ENCODE data around the gene GPC6.

Gene GPC6

GRCh38 chr13:93266681-93267080 lies 40.1 kb downstream of the GPC6 start:
- Histone ChIP-seq H3K27ac (replicated peaks) (no peak overlapping the region), H3K27me3 (ENCODE audit: insufficient read depth, poor library complexity, severe bottlenecking) (no peaks in the 10 kb centered on the region), H3K4me3 (replicated peaks; ENCODE audit: insufficient read depth, low read length) (no peak overlapping the region)
- TF ChIP-seq POLR2AphosphoS5 (IDR thresholded peaks at IDR 0.05; ENCODE audit: low read depth) = no peak
- no peak for TF ChIP-seq SPI1 (IDR thresholded peaks at IDR 0.05; ENCODE audit: borderline replicate concordance, low read depth)
- TF ChIP-seq, protein P1, sequence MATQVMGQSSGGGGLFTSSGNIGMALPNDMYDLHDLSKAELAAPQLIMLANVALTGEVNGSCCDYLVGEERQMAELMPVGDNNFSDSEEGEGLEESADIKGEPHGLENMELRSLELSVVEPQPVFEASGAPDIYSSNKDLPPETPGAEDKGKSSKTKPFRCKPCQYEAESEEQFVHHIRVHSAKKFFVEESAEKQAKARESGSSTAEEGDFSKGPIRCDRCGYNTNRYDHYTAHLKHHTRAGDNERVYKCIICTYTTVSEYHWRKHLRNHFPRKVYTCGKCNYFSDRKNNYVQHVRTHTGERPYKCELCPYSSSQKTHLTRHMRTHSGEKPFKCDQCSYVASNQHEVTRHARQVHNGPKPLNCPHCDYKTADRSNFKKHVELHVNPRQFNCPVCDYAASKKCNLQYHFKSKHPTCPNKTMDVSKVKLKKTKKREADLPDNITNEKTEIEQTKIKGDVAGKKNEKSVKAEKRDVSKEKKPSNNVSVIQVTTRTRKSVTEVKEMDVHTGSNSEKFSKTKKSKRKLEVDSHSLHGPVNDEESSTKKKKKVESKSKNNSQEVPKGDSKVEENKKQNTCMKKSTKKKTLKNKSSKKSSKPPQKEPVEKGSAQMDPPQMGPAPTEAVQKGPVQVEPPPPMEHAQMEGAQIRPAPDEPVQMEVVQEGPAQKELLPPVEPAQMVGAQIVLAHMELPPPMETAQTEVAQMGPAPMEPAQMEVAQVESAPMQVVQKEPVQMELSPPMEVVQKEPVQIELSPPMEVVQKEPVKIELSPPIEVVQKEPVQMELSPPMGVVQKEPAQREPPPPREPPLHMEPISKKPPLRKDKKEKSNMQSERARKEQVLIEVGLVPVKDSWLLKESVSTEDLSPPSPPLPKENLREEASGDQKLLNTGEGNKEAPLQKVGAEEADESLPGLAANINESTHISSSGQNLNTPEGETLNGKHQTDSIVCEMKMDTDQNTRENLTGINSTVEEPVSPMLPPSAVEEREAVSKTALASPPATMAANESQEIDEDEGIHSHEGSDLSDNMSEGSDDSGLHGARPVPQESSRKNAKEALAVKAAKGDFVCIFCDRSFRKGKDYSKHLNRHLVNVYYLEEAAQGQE (IDR thresholded peaks at IDR 0.05; ENCODE audit: insufficient replicate concordance, low read depth) = no peak
- TF ChIP-seq GABPA (IDR thresholded peaks at IDR 0.05; ENCODE audit: low read depth) = no peak
- TF ChIP-seq, protein P2, sequence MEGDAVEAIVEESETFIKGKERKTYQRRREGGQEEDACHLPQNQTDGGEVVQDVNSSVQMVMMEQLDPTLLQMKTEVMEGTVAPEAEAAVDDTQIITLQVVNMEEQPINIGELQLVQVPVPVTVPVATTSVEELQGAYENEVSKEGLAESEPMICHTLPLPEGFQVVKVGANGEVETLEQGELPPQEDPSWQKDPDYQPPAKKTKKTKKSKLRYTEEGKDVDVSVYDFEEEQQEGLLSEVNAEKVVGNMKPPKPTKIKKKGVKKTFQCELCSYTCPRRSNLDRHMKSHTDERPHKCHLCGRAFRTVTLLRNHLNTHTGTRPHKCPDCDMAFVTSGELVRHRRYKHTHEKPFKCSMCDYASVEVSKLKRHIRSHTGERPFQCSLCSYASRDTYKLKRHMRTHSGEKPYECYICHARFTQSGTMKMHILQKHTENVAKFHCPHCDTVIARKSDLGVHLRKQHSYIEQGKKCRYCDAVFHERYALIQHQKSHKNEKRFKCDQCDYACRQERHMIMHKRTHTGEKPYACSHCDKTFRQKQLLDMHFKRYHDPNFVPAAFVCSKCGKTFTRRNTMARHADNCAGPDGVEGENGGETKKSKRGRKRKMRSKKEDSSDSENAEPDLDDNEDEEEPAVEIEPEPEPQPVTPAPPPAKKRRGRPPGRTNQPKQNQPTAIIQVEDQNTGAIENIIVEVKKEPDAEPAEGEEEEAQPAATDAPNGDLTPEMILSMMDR (IDR thresholded peaks at IDR 0.05; ENCODE audit: insufficient read depth, low read length) = no peak
- no peak for DNase-seq (ENCODE audit: low read depth in 1 of 2, low spot score in 1 of 2)

GRCh38 chr13:93268327-93269028 lies 41.9 kb downstream of the GPC6 start:
- no peak for DNase-seq (ENCODE audit: low read depth in 1 of 2, low spot score in 1 of 2)
- TF ChIP-seq, protein P2 (IDR thresholded peaks at IDR 0.05; ENCODE audit: insufficient read depth, low read length) = no peak
- no peak for TF ChIP-seq GABPA (IDR thresholded peaks at IDR 0.05; ENCODE audit: low read depth)
- no peak for TF ChIP-seq SPI1 (IDR thresholded peaks at IDR 0.05; ENCODE audit: borderline replicate concordance, low read depth)
- TF ChIP-seq, protein P1 (IDR thresholded peaks at IDR 0.05; ENCODE audit: insufficient replicate concordance, low read depth) = no peak
- no peak for TF ChIP-seq POLR2AphosphoS5 (IDR thresholded peaks at IDR 0.05; ENCODE audit: low read depth)
- Histone ChIP-seq H3K27me3 (ENCODE audit: insufficient read depth, poor library complexity, severe bottlenecking) (no peaks in the 10 kb centered on the region), H3K27ac (replicated peaks) (no peak overlapping the region), H3K4me3 (replicated peaks; ENCODE audit: insufficient read depth, low read length) (no peak overlapping the region)

DNA sequence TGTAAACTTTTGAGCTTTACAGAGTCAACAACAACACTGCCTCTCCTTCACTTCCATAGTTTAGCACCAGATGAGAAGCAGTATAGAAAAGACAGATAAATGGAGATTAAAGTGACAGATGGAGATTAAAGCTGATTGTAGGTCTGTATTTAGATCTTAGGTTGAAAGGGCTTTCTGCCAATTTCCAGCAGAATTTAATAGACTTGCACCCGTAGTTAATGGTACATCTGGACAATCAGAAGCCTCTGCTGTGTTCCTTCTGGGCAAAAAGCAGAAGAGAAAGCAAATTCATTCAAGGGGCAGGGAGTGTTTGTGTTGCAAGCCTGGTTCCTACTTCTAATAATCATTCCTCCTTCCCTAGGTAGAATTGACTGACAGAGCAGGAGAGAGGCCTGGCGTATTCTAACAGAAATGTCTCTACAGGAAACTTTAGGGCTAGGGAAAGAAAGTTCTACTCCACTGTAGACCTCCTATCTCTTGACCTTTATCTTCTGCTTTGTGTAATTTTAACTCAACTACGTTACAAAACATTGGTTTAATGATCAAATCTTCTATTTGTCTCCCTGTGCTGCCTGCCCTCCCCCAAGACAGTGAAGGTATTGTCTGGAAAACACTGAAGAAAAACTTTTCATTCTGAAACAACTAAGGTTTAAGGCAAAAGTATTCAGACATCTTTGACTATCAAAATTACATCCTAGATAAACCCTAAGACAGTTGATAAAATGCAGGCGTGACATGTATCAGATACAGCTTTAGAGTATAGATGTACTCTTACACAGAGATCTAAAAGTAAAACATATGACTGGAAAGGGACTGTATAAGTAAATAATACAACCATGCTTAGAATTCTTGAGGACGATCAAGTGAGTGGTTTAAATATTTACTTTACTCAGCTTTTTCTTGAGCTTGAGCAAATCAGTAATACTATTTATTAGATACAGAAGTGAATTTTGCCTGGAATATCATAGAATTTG lies 44.4 kb downstream of the GPC6 start:
- no peak overlapping the region for H3K27ac ChIP-seq (replicated peaks)
- H3K27me3 ChIP-seq (ENCODE audit: insufficient read depth, poor library complexity, severe bottlenecking) = no peaks in the 10 kb centered on the region
- H3K4me3 ChIP-seq (replicated peaks; ENCODE audit: insufficient read depth, low read length) = no peak overlapping the region
- no peak for TF ChIP-seq SPI1 (IDR thresholded peaks at IDR 0.05; ENCODE audit: borderline replicate concordance, low read depth)
- TF ChIP-seq GABPA (IDR thresholded peaks at IDR 0.05; ENCODE audit: low read depth) = no peak
- TF ChIP-seq, protein P2 (IDR thresholded peaks at IDR 0.05; ENCODE audit: insufficient read depth, low read length) = no peak
- TF ChIP-seq, protein P1 (IDR thresholded peaks at IDR 0.05; ENCODE audit: insufficient replicate concordance, low read depth) = no peak
- TF ChIP-seq POLR2AphosphoS5 (IDR thresholded peaks at IDR 0.05; ENCODE audit: low read depth) = no peak
- no peak for DNase-seq (ENCODE audit: low read depth in 1 of 2, low spot score in 1 of 2)

All from HL-60 (cell line).